Gastrocnemius medialis (tissue), 4 donors: ENCODE data around the gene CACNA1B. TPM values are rescaled to one million over a fixed set of nuclear protein-coding genes. Genes with fewer than 3 reads are reported as not detected.

Experiments used
- ATAC-seq, 2 donors: fragments of 150-250 bp; one replicate each; pipeline ENCODE4 v1.9.1; 2016
- DNase-seq, 2 donors: peaks; one replicate each; pipeline ENCODE4 v3.0.0-alpha.2; 2019
- H3K27ac ChIP-seq, 4 donors: fragments of 200-600 bp; sonication (generic); 1 replicate in 1 of 4; 2 replicates in 3 of 4; pipeline ENCODE4 v1.5.1; 2016 to 2018; ENCODE audit warnings: mild to moderate bottlenecking in 2 of 4, moderate library complexity in 1 of 4
- H3K27me3 ChIP-seq, 3 donors: fragments of 200-600 bp; sonication (generic) in 2 of 3; 1 replicate in 1 of 3; 2 replicates in 2 of 3; pipeline versions ENCODE4 v1.5.1 to v1.6.0; 2016 to 2019; ENCODE audit warnings: mild to moderate bottlenecking in 1 of 3, moderate library complexity in 1 of 3
- H3K36me3 ChIP-seq, 2 donors: fragments of 200-600 bp; sonication (generic) in 1 of 2; one replicate each; pipeline ENCODE4 v1.5.1; 2017 to 2018
- H3K4me1 ChIP-seq, 2 donors: fragments of 200-600 bp; sonication (generic) in 1 of 2; one replicate each; pipeline ENCODE4 v1.5.1; 2016 to 2017; ENCODE audit warnings: mild to moderate bottlenecking in 2 of 2
- H3K4me3 ChIP-seq, 4 donors: fragments of 200-600 bp; sonication (generic) in 3 of 4; 1 replicate in 1 of 4; 2 replicates in 3 of 4; pipeline ENCODE4 v1.5.1; 2016 to 2019; ENCODE audit warnings: mild to moderate bottlenecking in 2 of 4
- H3K9me3 ChIP-seq, 3 donors: fragments of 200-600 bp; sonication (generic) in 2 of 3; 1 replicate in 1 of 3; 2 replicates in 2 of 3; pipeline ENCODE4 v1.5.1; 2016 to 2019
- CTCF ChIP-seq, 5 experiments: fragments of 450-650 bp in 3 of 5; fragments of 200-600 bp in 2 of 5; sonication (generic) in 2 of 5; IDR thresholded peaks in 4 of 5; conservative IDR thresholded peaks in 1 of 5; 1 replicate in 4 of 5; 2 replicates in 1 of 5; pipeline ENCODE4 v1.5.1; 2016 to 2019; ENCODE audit warnings: antibody characterized with exemption in 5 of 5, mild to moderate bottlenecking in 3 of 5, moderate library complexity in 3 of 5
- POLR2A ChIP-seq, 2 donors: fragments of 450-650 bp; IDR thresholded peaks; one replicate each; pipeline ENCODE4 v1.6.1; 2017; ENCODE audit warnings: antibody characterized with exemption in 2 of 2, mild to moderate bottlenecking in 2 of 2, moderate library complexity in 2 of 2
- in situ Hi-C, 4 donors: fragments of 200-750 bp; cut with MboI; loops; one replicate each; pipeline versions ENCODE4 v1.15.0 to v1.8.0; 2017; ENCODE audit warnings: low sequenced_read_pairs in 4 of 4
- intact Hi-C: fragments of 100-400 bp; cut with DNase I; formaldehyde crosslinking; loops from one replicate; pipeline ENCODE4 v1.15.1; 2023; ENCODE audit warnings: low total_unique reads
- total RNA-seq, 4 donors: library from RNA; depleted of rRNA; stranded (reverse); fragments of >200 nt; gene quantifications; one replicate each; pipeline versions ENCODE4 v1.1.0 to v1.2.3, GENCODE V29; 2016

CACNA1B gene
- total RNA-seq, 4 donors from 2014 or later: 0.07 TPM; not detected in 3

- no peaks in the 10 kb centered on the region for H3K27me3 ChIP-seq
- in situ Hi-C loops: no loop called here
- intact Hi-C loops: no loop called here
Measured at GRCh38 chr9:137916540-137916939, 39.0 kb downstream of the CACNA1B start.

GRCh38 chr9:137917116-137917515, 39.5 kb downstream of the CACNA1B start:
- Histone ChIP-seq H3K9me3 (no peaks in the 10 kb centered on the region), H3K36me3 (no peaks in the 10 kb centered on the region), H3K4me3 (no peak overlapping the region), H3K27me3 (no peaks in the 10 kb centered on the region), H3K4me1 (no peaks in the 10 kb centered on the region), H3K27ac (no peak overlapping the region)
- intact Hi-C loops: no loop called here
- in situ Hi-C loops: no loop called here
- TF ChIP-seq CTCF (IDR thresholded peaks at IDR 0.05 in 4 of 5, conservative IDR thresholded peaks at IDR 0.05 in 1 of 5): no peak
- ATAC-seq (no peak), DNase-seq (no peak)

More at GRCh38 chr9:137916540-137916939, 39.0 kb downstream of the CACNA1B start:
- H3K4me3 ChIP-seq: no peak overlapping the region
- DNase-seq (no peak), ATAC-seq (no peak)
- H3K36me3 ChIP-seq: no peaks in the 10 kb centered on the region
- H3K27ac ChIP-seq: no peak overlapping the region
- H3K9me3 ChIP-seq: no peaks in the 10 kb centered on the region
- no peaks in the 10 kb centered on the region for H3K4me1 ChIP-seq
- TF ChIP-seq CTCF (IDR thresholded peaks at IDR 0.05 in 4 of 5, conservative IDR thresholded peaks at IDR 0.05 in 1 of 5) (no peak), POLR2A (IDR thresholded peaks at IDR 0.05) (no peak)

GRCh38 chr9:137917795-137918194, 40.2 kb downstream of the CACNA1B start:
- intact Hi-C loops: no loop called here

GRCh38 chr9:137918331-137919094, 40.9 kb downstream of the CACNA1B start:
- no peak overlapping the region for H3K4me3 ChIP-seq
- TF ChIP-seq POLR2A (IDR thresholded peaks at IDR 0.05) (no peak), CTCF (IDR thresholded peaks at IDR 0.05 in 4 of 5, conservative IDR thresholded peaks at IDR 0.05 in 1 of 5) (no peak)

More at GRCh38 chr9:137917795-137918194, 40.2 kb downstream of the CACNA1B start:
- no peak overlapping the region for H3K27ac ChIP-seq
- in situ Hi-C loops: no loop called here
- DNase-seq (no peak), ATAC-seq (no peak)
- TF ChIP-seq POLR2A (IDR thresholded peaks at IDR 0.05) (no peak), CTCF (IDR thresholded peaks at IDR 0.05 in 4 of 5, conservative IDR thresholded peaks at IDR 0.05 in 1 of 5) (no peak)
- H3K4me3 ChIP-seq: no peak overlapping the region
- no peaks in the 10 kb centered on the region for H3K36me3 ChIP-seq
- H3K27me3 ChIP-seq: no peaks in the 10 kb centered on the region
- no peaks in the 10 kb centered on the region for H3K9me3 ChIP-seq
- no peaks in the 10 kb centered on the region for H3K4me1 ChIP-seq

More at GRCh38 chr9:137918331-137919094, 40.9 kb downstream of the CACNA1B start:
- no peaks in the 10 kb centered on the region for H3K4me1 ChIP-seq
- in situ Hi-C loops (no loop called here), intact Hi-C loops (no loop called here)
- no peak overlapping the region for H3K27ac ChIP-seq
- H3K36me3 ChIP-seq: no peaks in the 10 kb centered on the region
- no peak for ATAC-seq
- H3K27me3 ChIP-seq: no peaks in the 10 kb centered on the region
- H3K9me3 ChIP-seq: no peaks in the 10 kb centered on the region
- DNase-seq: no peak
